ENCODE measurements around the gene BMP4.
"Not testable (repeated sequence)": the region's sequence is repeated elsewhere in the genome, so short reads cannot be mapped to it uniquely, and the experiment has no call there.

Gene BMP4

GRCh38 chr14:53956427-53957201 is at the start of gene BMP4:
TSS of gene BMP4 (minus strand) at chr14:53956825. CDS start at chr14:53952222, 4,603 bp downstream.
- DNase-seq (ENCODE audit: low read depth in 1 of 2, low spot score in 1 of 2) = no peak

GRCh38 chr14:54003064-54003463 is 46.4 kb upstream of the BMP4 start:
- no peak for DNase-seq (ENCODE audit: low read depth in 1 of 2, low spot score in 1 of 2)

GRCh38 chr14:54002653-54003052 is 46.0 kb upstream of the BMP4 start:
- no peak for DNase-seq (ENCODE audit: low read depth in 1 of 2, low spot score in 1 of 2)

- DNase-seq (ENCODE audit: low read depth in 1 of 2, low spot score in 1 of 2) = no peak
These were observed 44.7 kb upstream of the BMP4 start for GRCh38 chr14:54001189-54001878.

DNA sequence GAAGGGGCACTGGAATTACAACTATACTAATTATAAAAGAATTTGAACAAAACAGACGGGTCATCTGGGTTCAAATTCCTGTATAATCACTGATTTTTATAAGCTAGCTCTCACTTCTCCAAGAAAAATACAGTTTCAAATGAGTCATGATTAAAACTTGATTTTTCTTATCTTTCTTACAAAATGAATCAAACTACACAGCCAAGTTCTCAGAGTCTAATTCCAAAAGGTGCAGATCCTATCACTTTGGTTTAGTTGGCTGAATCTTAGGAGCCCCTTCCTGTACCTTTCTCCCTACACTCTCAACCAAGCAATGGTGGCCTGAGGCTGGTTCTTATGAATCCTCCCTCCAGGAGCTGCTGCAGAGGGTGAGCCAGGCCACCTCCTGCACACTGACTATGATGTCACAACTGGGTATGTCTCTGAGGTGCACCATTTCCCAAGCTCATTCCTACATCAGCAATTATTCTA is 43.8 kb upstream of the BMP4 start:
- DNase-seq (ENCODE audit: low read depth in 1 of 2, low spot score in 1 of 2) = no peak

- DNase-seq (ENCODE audit: low read depth in 1 of 2, low spot score in 1 of 2) = no peak
These were observed 42.5 kb upstream of the BMP4 start for GRCh38 chr14:53999061-53999488.

- DNase-seq (ENCODE audit: low read depth in 1 of 2, low spot score in 1 of 2) = no peak
These were observed 39.4 kb upstream of the BMP4 start for GRCh38 chr14:53996041-53996440.

DNA sequence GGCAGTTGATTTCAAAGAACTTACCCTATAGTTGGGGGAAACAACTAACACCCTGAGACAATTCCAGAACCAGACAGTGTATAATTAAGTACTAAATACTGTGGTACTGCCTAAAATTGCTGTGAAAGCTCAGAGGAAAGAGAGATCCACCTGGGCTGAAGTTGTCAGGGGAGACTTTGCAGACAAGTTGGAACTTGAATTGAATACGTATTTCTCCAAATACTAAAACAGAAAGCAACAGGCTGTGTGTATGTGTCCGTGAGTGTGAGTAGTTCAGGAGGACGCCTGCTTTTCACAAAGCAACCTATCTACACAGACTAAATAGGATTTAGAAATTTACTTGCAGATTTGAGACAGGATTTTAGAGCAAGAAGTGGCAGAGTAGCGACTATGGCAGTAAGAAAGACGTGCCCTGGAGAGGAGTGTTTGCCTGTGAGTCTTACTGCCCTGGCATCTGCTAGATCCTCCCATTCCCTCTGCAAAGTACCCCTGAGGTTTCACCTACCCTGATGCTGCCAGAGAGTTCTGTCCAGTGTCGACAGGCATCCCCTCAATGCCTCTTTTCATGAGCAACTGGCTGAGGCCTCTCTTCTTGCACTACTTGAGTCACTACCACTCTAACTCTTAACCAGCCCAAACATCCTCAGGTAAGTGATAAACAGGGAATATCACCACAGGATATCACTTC is 37.4 kb upstream of the BMP4 start:
- DNase-seq (ENCODE audit: low read depth in 1 of 2, low spot score in 1 of 2) = no peak

DNA sequence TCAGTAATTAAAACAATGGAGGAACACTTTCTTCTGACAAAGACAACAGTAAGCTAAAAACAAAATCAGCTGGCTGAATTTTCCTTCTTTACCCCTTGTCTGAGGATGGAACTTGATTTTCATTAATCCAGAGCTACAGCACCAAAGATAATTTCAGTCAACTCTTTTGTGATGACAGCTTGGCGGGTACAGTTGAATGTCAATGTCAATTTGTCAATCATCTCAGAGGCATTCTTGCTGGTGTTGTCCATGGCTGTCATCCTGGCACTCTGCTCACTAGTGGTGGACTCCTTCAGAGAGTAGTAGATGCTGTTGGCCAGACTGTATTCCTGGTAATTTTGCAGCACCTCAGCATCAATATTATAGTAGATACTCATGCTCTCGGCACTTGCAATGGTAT is 34.4 kb upstream of the BMP4 start:
- no peak for DNase-seq (ENCODE audit: low read depth in 1 of 2, low spot score in 1 of 2)

- not testable (repeated sequence) for DNase-seq (ENCODE audit: low read depth in 1 of 2, low spot score in 1 of 2)
These were observed 30.1 kb upstream of the BMP4 start for GRCh38 chr14:53986718-53987117.

GRCh38 chr14:53984958-53985357 is 28.3 kb upstream of the BMP4 start:
- not testable (repeated sequence) for DNase-seq (ENCODE audit: low read depth in 1 of 2, low spot score in 1 of 2)

DNA sequence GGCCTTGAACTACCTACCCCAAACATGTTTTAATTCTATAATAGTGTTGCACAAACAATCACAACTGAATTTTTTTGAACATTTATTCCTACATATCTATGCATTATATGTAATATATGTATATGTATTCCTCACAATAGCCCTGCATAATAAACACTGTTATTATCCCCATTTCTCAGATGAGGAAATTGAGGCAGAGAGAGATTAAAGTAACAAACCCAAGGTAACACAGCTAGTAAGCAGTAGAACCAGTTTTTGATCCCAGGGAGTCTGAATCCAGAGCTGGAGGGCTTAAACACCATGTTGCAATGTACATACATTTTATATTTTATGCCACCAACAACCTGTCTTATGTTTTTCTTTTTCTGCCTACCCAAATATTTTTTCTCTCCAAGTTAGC is 26.5 kb upstream of the BMP4 start:
- no peak for DNase-seq (ENCODE audit: low read depth in 1 of 2, low spot score in 1 of 2)

DNA sequence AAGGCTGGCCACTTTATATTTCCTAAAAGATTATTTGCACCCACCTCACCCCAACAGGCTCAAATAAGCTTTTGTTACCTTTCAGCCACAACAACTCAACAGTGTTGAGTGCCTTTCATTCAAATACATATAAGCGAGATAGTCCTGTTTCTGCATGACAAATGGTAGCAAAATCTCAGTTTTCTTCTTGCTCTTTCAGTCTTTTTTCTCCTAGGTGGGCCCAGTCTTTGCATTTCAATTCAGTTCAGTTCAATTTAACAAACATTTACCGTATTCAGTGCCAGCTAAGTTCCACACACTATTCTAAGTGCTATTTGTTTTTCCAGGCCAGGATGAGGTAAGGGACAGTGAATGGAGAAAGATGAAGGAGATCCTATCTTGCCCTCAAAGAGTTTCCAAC is 25.9 kb upstream of the BMP4 start:
- DNase-seq (ENCODE audit: low read depth in 1 of 2, low spot score in 1 of 2) = no peak

DNA sequence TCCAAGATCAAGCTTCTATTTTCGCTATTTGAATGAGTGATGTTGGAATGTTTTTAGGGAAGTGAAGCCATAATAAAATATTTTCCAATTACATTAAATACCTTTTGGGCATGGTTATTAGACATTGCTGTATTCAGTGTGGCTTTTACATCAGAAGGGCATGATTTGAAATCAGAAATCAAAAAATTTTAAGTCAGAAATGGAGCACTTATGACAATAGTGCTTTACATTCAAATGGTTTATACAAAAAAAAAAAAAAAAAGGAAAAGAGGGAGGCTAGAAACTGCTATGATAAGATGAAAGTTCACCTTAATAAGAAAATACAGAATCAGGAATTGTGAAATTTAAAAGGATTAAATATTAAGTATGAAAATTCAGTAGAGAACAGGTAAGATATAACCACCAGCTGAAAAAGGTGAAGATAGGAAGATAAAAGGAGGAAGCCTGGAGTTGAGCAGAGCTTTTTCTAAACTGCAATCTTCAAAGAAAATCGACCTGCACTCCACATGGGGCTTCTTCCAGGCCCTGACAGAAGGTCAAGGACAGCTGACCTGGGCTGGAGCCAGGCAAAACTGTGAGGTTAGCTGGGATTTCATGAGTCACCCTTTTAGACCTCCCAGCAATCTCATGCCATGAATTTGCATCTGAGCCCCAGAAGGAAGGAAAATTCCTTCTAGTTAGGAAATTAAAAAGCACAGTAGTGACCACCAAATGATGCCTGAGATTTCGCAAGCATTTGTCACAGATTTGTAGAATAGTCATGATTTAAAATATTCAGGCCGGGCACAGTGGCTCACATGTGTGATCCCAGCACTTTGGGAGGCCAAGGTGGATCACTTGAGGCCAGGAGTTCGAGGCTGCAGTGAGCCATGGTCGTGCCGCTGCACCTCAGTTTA is 23.4 kb upstream of the BMP4 start:
- no peak for DNase-seq (ENCODE audit: low read depth in 1 of 2, low spot score in 1 of 2)

GRCh38 chr14:53979113-53979681 is 22.6 kb upstream of the BMP4 start:
- no peak for DNase-seq (ENCODE audit: low read depth in 1 of 2, low spot score in 1 of 2)

- no peak for DNase-seq (ENCODE audit: low read depth in 1 of 2, low spot score in 1 of 2)
These were observed 21.6 kb upstream of the BMP4 start for GRCh38 chr14:53978194-53978593.

DNA sequence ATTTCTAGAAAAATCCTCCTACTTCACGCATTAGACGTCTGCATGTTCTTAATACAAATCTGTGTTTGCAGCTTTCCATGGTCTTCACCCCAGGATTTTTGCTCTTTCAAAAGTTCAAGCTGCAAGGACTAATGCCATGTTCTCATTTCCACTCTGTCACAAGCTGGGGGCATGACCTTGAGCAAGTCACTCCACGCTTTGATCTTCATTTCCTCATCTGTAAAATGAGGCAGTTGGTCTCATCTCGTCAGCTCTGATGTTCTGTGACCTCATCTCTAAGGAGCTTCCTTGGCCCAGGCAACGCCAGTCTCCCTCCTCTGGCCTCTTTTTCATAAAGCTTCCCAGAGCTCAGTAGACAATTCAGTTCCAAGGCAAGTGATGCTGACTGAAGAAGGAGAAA is 18.8 kb upstream of the BMP4 start:
- DNase-seq (ENCODE audit: low read depth in 1 of 2, low spot score in 1 of 2) = no peak

GRCh38 chr14:53971521-53971920 is 14.9 kb upstream of the BMP4 start:
- DNase-seq (ENCODE audit: low read depth in 1 of 2, low spot score in 1 of 2) = no peak

- DNase-seq (ENCODE audit: low read depth in 1 of 2, low spot score in 1 of 2) = no peak
These were observed 12.7 kb upstream of the BMP4 start for GRCh38 chr14:53969326-53969725.

- DNase-seq (ENCODE audit: low read depth in 1 of 2, low spot score in 1 of 2) = no peak
These were observed 12.1 kb upstream of the BMP4 start for GRCh38 chr14:53968726-53969125.

- no peak for DNase-seq (ENCODE audit: low read depth in 1 of 2, low spot score in 1 of 2)
These were observed 11.0 kb upstream of the BMP4 start for GRCh38 chr14:53967606-53968005.
